ENCODE results near the gene CEACAM7. TPM values are rescaled to one million over a fixed set of nuclear protein-coding genes. Genes with fewer than 3 reads are reported as not detected.

CEACAM7 gene
- total RNA-seq, 4 donors from 2014 or later, result 0.86 to 9.1 (median 4.6) TPM

DNA sequence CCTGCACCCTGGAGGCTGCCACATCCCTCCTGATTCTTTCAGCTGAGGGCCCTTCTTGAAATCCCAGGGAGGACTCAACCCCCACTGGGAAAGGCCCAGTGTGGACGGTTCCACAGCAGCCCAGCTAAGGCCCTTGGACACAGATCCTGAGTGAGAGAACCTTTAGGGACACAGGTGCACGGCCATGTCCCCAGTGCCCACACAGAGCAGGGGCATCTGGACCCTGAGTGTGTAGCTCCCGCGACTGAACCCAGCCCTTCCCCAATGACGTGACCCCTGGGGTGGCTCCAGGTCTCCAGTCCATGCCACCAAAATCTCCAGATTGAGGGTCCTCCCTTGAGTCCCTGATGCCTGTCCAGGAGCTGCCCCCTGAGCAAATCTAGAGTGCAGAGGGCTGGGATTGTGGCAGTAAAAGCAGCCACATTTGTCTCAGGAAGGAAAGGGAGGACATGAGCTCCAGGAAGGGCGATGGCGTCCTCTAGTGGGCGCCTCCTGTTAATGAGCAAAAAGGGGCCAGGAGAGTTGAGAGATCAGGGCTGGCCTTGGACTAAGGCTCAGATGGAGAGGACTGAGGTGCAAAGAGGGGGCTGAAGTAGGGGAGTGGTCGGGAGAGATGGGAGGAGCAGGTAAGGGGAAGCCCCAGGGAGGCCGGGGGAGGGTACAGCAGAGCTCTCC is 13.5 kb upstream of the CEACAM7 start:
- TF ChIP-seq POLR2AphosphoS5 (IDR thresholded peaks at IDR 0.05) (no peak), EP300 (IDR thresholded peaks at IDR 0.05) (no peak)
- TF ChIP-seq, protein P1, sequence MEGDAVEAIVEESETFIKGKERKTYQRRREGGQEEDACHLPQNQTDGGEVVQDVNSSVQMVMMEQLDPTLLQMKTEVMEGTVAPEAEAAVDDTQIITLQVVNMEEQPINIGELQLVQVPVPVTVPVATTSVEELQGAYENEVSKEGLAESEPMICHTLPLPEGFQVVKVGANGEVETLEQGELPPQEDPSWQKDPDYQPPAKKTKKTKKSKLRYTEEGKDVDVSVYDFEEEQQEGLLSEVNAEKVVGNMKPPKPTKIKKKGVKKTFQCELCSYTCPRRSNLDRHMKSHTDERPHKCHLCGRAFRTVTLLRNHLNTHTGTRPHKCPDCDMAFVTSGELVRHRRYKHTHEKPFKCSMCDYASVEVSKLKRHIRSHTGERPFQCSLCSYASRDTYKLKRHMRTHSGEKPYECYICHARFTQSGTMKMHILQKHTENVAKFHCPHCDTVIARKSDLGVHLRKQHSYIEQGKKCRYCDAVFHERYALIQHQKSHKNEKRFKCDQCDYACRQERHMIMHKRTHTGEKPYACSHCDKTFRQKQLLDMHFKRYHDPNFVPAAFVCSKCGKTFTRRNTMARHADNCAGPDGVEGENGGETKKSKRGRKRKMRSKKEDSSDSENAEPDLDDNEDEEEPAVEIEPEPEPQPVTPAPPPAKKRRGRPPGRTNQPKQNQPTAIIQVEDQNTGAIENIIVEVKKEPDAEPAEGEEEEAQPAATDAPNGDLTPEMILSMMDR (IDR thresholded peaks at IDR 0.05), result no peak
- Histone ChIP-seq H3K36me3 (no peaks in the 10 kb centered on the region), H3K9me3 (no peaks in the 10 kb centered on the region), H3K27me3 (peaks cover 60% of the 10 kb centered on the region), H3K4me1 (no peaks in the 10 kb centered on the region), H3K4me3 (no peak overlapping the region), H3K27ac (no peak overlapping the region)
- 22% methylated on average over 6 of the region's 10 CpGs for WGBS
- peak in 1 of 2 donors; percentile 55 for DNase-seq (ENCODE audit: low spot score in 2 of 2)

DNA sequence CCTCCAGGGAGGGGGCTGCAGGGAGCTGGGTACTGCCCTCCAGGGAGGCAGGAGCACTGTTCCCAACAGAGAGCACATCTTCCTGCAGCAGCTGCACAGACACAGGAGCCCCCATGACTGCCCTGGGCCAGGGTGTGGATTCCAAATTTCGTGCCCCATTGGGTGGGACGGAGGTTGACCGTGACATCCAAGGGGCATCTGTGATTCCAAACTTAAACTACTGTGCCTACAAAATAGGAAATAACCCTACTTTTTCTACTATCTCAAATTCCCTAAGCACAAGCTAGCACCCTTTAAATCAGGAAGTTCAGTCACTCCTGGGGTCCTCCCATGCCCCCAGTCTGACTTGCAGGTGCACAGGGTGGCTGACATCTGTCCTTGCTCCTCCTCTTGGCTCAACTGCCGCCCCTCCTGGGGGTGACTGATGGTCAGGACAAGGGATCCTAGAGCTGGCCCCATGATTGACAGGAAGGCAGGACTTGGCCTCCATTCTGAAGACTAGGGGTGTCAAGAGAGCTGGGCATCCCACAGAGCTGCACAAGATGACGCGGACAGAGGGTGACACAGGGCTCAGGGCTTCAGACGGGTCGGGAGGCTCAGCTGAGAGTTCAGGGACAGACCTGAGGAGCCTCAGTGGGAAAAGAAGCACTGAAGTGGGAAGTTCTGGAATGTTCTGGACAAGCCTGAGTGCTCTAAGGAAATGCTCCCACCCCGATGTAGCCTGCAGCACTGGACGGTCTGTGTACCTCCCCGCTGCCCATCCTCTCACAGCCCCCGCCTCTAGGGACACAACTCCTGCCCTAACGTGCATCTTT is 12.5 kb upstream of the CEACAM7 start:
- WGBS, result 85% methylated on average over 12 of the region's 13 CpGs
- peak in 1 of 2 donors; percentile 43 for DNase-seq (ENCODE audit: low spot score in 2 of 2)
- H3K27ac ChIP-seq, result no peak overlapping the region
- H3K27me3 ChIP-seq, result peaks cover 56% of the 10 kb centered on the region
- H3K4me3 ChIP-seq, result no peak overlapping the region
- no peaks in the 10 kb centered on the region for H3K4me1 ChIP-seq
- H3K9me3 ChIP-seq, result no peaks in the 10 kb centered on the region
- H3K36me3 ChIP-seq, result no peaks in the 10 kb centered on the region
- TF ChIP-seq, protein P1 (IDR thresholded peaks at IDR 0.05), result no peak
- no peak for TF ChIP-seq POLR2A (IDR thresholded peaks at IDR 0.05)
- no peak for TF ChIP-seq POLR2AphosphoS5 (IDR thresholded peaks at IDR 0.05)
- no peak for TF ChIP-seq EP300 (IDR thresholded peaks at IDR 0.05)

DNA sequence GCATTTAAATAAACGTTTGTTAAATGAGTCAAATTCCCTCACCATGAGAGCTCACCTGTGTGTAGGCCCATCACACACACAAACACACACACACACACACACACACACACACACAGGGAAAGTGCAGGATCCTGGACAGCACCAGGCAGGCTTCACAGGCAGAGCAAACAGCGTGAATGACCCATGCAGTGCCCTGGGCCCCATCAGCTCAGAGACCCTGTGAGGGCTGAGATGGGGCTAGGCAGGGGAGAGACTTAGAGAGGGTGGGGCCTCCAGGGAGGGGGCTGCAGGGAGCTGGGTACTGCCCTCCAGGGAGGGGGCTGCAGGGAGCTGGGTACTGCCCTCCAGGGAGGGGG is 11.9 kb upstream of the CEACAM7 start:
- H3K9me3 ChIP-seq, result no peaks in the 10 kb centered on the region
- WGBS, result 57% methylated on average over 2 of the region's 2 CpGs
- no peak overlapping the region for H3K27ac ChIP-seq
- no peak overlapping the region for H3K4me3 ChIP-seq
- H3K4me1 ChIP-seq, result no peaks in the 10 kb centered on the region
- peaks cover 50% of the 10 kb centered on the region for H3K27me3 ChIP-seq
- H3K36me3 ChIP-seq, result no peaks in the 10 kb centered on the region
- no peak for TF ChIP-seq POLR2A (IDR thresholded peaks at IDR 0.05)
- DNase-seq (ENCODE audit: low spot score in 2 of 2), result peak in 1 of 2 donors; percentile 34

DNA sequence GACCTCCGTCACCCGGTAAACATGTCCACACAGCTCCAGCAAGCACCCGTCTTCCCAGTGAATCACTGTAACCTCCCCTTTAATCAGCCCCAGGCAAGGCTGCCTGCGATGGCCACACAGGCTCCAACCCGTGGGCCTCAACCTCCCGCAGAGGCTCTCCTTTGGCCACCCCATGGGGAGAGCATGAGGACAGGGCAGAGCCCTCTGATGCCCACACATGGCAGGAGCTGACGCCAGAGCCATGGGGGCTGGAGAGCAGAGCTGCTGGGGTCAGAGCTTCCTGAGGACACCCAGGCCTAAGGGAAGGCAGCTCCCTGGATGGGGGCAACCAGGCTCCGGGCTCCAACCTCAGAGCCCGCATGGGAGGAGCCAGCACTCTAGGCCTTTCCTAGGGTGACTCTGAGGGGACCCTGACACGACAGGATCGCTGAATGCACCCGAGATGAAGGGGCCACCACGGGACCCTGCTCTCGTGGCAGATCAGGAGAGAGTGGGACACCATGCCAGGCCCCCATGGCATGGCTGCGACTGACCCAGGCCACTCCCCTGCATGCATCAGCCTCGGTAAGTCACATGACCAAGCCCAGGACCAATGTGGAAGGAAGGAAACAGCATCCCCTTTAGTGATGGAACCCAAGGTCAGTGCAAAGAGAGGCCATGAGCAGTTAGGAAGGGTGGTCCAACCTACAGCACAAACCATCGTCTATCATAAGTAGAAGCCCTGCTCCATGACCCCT is 11.3 kb upstream of the CEACAM7 start:
- TF ChIP-seq EP300 (IDR thresholded peaks at IDR 0.05) (no peak), POLR2A (IDR thresholded peaks at IDR 0.05) (no peak), POLR2AphosphoS5 (IDR thresholded peaks at IDR 0.05) (no peak)
- TF ChIP-seq, protein P1 (IDR thresholded peaks at IDR 0.05), result no peak

DNA sequence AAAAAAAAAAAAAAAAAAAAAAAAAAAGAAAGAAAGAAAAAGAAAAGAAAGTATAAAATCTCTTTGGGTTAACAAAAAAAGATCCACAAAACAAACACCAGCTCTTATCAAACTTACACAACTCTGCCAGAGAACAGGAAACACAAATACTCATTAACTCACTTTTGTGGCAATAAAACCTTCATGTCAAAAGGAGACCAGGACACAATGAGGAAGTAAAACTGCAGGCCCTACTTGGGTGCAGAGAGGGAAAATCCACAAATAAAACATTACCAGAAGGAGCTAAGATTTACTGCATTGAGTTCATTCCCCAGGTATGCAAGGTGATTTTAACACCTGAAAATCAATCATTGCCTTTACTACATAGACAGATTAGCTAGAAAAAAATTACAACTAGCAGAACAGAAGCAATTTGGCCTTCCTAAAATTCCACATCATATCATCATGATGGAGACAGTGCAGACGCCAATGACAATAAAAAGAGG is 10.7 kb upstream of the CEACAM7 start:
- WGBS, result 33% methylated on average over 1 of the region's 1 CpG
- TF ChIP-seq EP300 (IDR thresholded peaks at IDR 0.05) (no peak), POLR2A (IDR thresholded peaks at IDR 0.05) (no peak), POLR2AphosphoS5 (IDR thresholded peaks at IDR 0.05) (no peak)
- TF ChIP-seq, protein P1 (IDR thresholded peaks at IDR 0.05), result no peak
- H3K27me3 ChIP-seq, result peaks cover 42% of the 10 kb centered on the region

More for the DNA sequence above, 11.3 kb upstream of the CEACAM7 start:
- no peaks in the 10 kb centered on the region for H3K36me3 ChIP-seq
- 52% methylated on average over 5 of the region's 17 CpGs for WGBS
- H3K27ac ChIP-seq, result no peak overlapping the region
- no peaks in the 10 kb centered on the region for H3K4me1 ChIP-seq
- no peak overlapping the region for H3K4me3 ChIP-seq
- DNase-seq (ENCODE audit: low spot score in 2 of 2), result peak in 1 of 2 donors; percentile 69
- H3K9me3 ChIP-seq, result no peaks in the 10 kb centered on the region
- peaks cover 48% of the 10 kb centered on the region for H3K27me3 ChIP-seq

More for the DNA sequence above, 10.7 kb upstream of the CEACAM7 start:
- Histone ChIP-seq H3K36me3 (no peaks in the 10 kb centered on the region), H3K4me1 (no peaks in the 10 kb centered on the region), H3K27ac (no peak overlapping the region), H3K9me3 (no peaks in the 10 kb centered on the region), H3K4me3 (no peak overlapping the region)
- no peak for DNase-seq (ENCODE audit: low spot score in 2 of 2)
